SJCRH30 (cell line): ENCODE measurements around the gene NHLRC4. TPM values are rescaled to one million over a fixed set of nuclear protein-coding genes. Genes with fewer than 3 reads are reported as not detected.

Source experiments
- DNase-seq, 2 experiments: peaks; one replicate each; pipeline ENCODE4 v3.0.0-alpha.2; 2015 to 2020
- H3K27ac ChIP-seq: fragments of 250-450 bp; sonication (Bioruptor Pico); 2 replicates; pipeline ENCODE4 v1.5.1; 2020; ENCODE audit warnings: mild to moderate bottlenecking, moderate library complexity
- H3K27me3 ChIP-seq: fragments of 250-450 bp; sonication (Bioruptor Pico); 2 replicates; pipeline ENCODE4 v1.5.1; 2020; ENCODE audit warnings: mild to moderate bottlenecking, moderate library complexity
- H3K36me3 ChIP-seq: fragments of 250-450 bp; sonication (Bioruptor Pico); 2 replicates; pipeline ENCODE4 v1.5.1; 2020; ENCODE audit warnings: mild to moderate bottlenecking, moderate library complexity
- H3K4me1 ChIP-seq: fragments of 250-450 bp; sonication (Bioruptor Pico); 2 replicates; pipeline ENCODE4 v1.5.1; 2020; ENCODE audit warnings: mild to moderate bottlenecking, moderate library complexity
- H3K4me3 ChIP-seq: fragments of 250-450 bp; sonication (Bioruptor Pico); 2 replicates; pipeline ENCODE4 v1.5.1; 2020; ENCODE audit warnings: mild to moderate bottlenecking, moderate library complexity
- H3K9me3 ChIP-seq: fragments of 250-450 bp; sonication (Bioruptor Pico); replicated peaks from 2 replicates; pipeline ENCODE4 v1.5.1; 2020; ENCODE audit warnings: mild to moderate bottlenecking, moderate library complexity
- total RNA-seq: library from RNA; depleted of rRNA; stranded (reverse); fragments of >200 nt; shearing (Covaris generic); gene quantifications from 2 replicates; pipeline ENCODE4 v1.2.3, GENCODE V29; 2014; rRNA removed

Gene NHLRC4, protein sequence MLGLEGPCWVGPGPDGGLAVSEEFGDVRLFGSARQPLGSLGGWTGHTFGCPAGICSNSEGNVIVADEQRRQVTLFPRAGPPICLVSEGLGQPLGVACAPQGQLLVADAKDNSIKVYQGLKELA
- total RNA-seq = 0.08 TPM in 1 of 2 replicates, not detected in the other

DNA sequence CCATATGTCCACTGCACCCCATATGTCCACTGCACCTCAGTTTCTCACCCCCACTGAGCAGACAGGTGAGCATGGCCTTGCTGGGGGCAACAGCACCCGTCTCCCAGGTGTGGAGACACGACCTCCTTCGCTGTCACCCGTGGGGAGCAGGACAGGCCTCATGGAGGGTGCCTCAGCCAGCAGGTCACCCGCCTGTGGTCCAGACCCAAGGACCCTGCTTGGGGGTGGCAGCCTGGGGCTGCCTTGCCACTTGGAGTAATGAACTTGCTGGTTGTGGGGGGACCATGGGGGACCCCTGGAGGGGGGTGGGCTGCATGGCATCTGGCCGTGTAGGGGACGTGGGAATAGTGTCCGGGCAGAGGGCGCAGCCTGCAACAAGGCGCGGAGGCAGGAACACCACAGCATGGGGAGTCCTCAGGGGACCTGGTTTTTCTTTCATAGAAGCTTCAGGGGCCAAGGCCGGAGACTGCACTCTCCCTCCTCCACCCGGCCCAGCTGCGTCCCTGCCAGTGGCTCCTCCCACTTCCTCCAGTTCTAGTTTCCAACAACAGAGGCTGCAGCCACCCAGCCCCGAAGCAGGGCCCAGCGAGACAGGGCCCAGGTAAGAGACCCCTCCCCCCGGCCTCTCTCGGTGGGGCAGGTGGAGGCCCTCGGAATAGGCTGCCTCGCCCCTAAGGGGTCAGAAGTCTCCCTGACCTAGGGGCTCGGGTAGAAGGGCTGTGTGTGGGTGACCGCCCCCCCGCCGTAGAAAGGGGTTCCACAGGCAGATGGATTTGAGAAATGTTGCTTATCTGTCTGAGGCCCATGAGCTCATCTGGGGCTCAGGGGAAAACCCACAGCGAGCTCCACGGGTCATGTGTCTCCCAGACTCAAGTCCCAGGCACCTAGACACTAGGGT is at the start of gene NHLRC4:
NHLRC4 (plus strand) TSS at position 531 of the 898 bp plus-strand sequence. CDS start 1,043 bp downstream, outside the sequence.
- Histone ChIP-seq H3K36me3 (no peaks in the 10 kb centered on the region), H3K4me1 (peaks cover 34% of the 10 kb centered on the region), H3K27me3 (peaks cover 34% of the 10 kb centered on the region), H3K9me3 (no peaks in the 10 kb centered on the region), H3K4me3 (no peak within 1 kb of the TSS), H3K27ac (no peak within 1 kb of the TSS)
- DNase-seq = peak; percentile 65 to 67

DNA sequence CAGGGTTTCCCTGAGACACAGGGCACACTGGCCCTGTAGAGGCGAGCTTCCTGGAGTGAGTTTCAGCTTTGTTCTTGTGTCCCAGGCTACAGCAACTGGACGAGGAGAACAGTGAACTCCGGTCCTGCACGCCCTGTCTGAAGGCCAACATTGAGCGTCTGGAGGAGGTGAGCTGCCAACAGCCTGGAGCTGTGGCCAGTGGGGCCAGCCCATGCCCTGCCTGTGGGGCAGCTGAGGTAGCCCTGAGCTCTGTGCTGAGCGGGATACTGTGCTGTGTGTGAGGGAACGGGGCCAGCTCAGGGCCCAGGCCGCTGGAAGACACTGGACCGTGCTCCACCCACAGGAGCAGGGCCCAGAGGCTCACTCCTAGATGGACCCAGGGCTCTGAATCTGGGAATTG is 47.9 kb upstream of the NHLRC4 start:
- H3K4me3 ChIP-seq = no peak overlapping the region
- DNase-seq = no peak
- H3K36me3 ChIP-seq = peaks cover 14% of the 10 kb centered on the region; the same call in 1 of the 2 replicates
- no peak overlapping the region for H3K27ac ChIP-seq
- no peaks in the 10 kb centered on the region for H3K4me1 ChIP-seq
- no peaks in the 10 kb centered on the region for H3K9me3 ChIP-seq
- H3K27me3 ChIP-seq = no peaks in the 10 kb centered on the region

DNA sequence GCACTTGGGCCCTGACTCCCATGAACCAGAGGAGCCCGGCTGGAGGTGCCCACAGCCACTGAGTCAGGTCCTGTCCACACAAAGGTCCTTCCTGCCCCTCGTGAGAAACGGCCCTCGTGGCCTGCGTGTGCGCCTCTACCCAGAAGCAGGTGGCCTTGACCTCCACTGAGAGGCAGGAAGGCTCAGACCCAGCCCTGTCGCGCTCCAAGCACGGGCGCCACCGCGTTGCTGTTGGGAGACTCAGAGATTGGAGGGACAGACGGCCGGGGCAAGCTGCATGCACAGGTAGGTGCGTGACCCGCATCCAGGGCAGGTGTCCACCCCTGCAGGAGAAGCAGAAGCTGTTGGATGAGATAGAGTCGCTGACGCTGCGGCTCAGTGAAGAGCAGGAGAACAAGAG is 47.4 kb upstream of the NHLRC4 start:
- Histone ChIP-seq H3K4me1 (no peaks in the 10 kb centered on the region), H3K36me3 (peaks cover 14% of the 10 kb centered on the region; the same call in 1 of the 2 replicates), H3K4me3 (no peak overlapping the region), H3K27me3 (no peaks in the 10 kb centered on the region), H3K9me3 (no peaks in the 10 kb centered on the region), H3K27ac (no peak overlapping the region)
- DNase-seq = no peak

DNA sequence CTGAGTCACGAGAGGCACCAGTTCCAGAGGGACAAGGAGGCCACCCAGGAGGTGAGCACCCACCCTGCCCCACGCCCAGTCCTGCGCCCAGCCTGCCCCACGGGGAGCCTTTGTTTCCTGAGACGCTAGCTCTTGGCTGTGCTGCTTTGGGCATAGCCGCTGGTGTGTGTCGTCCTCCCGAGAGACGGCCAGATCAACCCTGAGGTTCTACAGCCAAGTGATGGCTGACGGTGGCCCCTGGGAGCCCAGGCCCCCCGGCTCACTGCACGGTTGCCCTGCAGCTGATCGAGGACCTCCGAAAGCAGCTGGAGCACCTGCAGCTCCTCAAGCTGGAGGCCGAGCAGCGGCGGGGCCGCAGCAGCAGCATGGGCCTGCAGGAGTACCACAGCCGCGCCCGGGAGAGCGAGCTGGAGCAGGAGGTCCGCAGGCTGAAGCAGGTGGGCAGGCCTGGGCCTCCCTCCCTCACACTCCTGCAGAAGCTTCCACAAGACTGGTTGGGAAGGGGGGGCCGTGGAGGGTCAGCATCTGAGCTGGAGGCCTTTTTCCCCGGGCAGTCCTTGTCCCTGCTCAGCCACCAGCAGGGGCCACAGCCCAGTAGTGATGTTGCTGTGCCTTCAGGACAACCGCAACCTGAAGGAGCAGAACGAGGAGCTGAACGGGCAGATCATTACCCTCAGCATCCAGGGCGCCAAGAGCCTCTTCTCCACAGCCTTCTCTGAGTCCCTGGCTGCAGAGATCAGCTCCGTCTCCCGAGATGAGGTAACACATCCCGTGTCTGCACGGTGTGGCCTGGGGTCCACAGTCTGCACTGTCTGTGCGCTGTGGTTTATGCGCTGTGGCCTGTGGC is 46.7 kb upstream of the NHLRC4 start:
- no peak for DNase-seq
- Histone ChIP-seq H3K36me3 (peaks cover 14% of the 10 kb centered on the region; the same call in 1 of the 2 replicates), H3K4me3 (no peak overlapping the region), H3K27ac (no peak overlapping the region), H3K4me1 (no peaks in the 10 kb centered on the region), H3K9me3 (no peaks in the 10 kb centered on the region), H3K27me3 (no peaks in the 10 kb centered on the region)

DNA sequence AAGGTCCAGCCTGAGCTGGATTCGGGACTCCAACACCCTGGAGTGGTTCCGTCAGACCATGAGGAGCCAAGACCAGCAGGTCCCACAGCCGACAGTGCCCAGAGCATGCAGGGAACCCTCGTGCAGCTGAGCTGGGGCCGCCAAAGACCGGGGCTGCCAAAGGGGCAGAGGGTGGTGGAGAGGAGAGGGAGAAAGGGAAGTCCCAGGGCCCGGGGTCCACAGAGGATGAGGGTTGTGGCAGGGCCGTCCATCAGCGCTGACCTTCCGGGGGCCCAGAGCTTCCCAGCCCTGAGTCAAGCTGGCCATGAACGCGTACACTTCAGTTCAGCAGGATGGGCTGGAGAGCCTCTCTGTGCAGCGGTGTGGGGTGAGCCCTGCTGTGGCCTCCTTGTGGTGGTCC is 46.0 kb upstream of the NHLRC4 start:
- H3K36me3 ChIP-seq = peaks cover 13% of the 10 kb centered on the region; the same call in 1 of the 2 replicates
- H3K9me3 ChIP-seq = no peaks in the 10 kb centered on the region

DNA sequence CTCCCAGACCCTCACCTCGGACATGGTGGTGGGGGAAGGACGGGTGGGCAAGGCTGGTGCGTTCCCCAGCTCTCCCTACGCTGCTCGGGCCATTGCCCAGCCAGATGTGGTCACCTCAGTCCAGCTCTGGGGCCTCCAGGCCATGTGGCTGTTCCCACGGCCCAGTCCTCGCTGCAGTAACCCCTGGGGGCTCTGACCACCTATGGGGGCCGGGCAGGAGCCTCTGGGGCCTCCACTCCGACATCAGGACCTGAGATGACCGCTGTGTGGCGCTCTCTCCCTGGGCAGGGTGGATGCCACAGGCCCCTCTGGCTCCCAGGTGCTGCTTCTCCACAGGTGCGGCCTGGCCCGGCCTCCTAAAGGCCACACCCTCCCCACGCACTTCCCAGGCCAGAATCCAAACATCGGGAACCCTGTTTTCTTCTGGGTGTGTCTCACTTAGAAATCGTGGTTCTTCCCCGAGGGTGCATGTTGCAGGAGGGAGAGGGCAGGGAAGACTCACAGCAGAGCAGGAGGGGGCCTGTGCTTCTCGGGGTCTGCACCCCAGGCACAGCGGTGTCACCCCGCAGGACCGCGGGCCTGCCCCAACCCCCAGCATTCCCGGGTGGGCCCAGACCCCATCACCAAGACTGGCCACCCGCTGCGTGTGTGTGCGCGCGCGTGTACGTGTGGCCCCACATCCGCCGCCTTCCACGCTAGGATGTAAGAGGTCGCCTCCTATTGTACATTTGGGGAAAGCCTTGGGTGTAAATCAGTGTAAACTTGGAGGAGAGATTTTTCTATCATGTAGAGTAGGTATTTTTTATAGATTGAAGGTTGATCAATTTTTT is 45.2 kb upstream of the NHLRC4 start:
- no peaks in the 10 kb centered on the region for H3K9me3 ChIP-seq
- H3K4me3 ChIP-seq = no peak overlapping the region
- no peak for DNase-seq
- H3K27ac ChIP-seq = no peak overlapping the region
- peaks cover 5% of the 10 kb centered on the region; the same call in 1 of the 2 replicates for H3K4me1 ChIP-seq
- peaks cover 7% of the 10 kb centered on the region; the same call in 1 of the 2 replicates for H3K36me3 ChIP-seq
- no peaks in the 10 kb centered on the region for H3K27me3 ChIP-seq

More for the DNA sequence above, 46.0 kb upstream of the NHLRC4 start:
- no peak for DNase-seq
- no peak overlapping the region for H3K4me3 ChIP-seq
- no peaks in the 10 kb centered on the region for H3K27me3 ChIP-seq
- no peak overlapping the region for H3K27ac ChIP-seq
- peaks cover 2% of the 10 kb centered on the region; the same call in 1 of the 2 replicates for H3K4me1 ChIP-seq

DNA sequence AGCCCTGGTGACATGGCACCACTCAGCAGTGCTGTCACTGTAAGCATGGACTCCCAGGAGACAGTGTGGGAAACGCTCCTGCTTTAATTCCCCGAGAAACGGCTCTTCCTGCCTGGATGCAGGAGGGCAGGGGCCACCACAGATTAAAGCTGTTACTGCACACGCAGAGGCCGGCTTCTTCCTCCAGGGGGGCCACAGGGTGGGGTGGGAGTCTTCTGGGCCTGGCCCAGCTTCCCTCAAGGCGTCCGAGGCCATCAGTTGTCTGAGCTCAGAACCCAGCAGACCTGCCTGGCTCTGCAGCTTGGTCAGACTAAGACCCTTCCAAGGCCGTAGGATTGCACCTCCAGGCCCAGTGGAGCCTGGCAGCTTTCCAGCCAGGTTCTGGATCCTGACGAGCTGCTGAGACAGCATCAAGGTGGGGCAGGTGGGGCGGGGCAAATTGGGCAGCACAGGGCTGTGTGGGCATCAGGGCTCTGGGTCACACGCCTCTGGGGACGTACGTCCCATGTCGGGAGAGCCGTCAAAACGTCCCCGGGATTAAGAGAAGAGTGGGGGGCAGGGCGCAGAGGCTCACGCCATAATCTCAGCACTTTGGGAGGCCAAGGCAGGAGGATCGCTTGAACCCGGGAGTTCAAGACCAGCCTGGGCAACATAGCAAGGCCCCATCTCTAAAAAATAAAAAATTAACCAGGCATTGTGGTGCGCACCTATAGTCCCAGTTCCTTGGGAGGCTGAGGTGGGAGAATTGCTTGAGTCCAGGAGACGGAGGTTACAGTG is 44.3 kb upstream of the NHLRC4 start:
- no peak for DNase-seq
- no peaks in the 10 kb centered on the region for H3K9me3 ChIP-seq
- H3K4me3 ChIP-seq = no peak overlapping the region
- no peak overlapping the region for H3K27ac ChIP-seq
- H3K4me1 ChIP-seq = peaks cover 5% of the 10 kb centered on the region; the same call in 1 of the 2 replicates
- H3K36me3 ChIP-seq = 0 out of 2 replicates have a peak, but pooled peaks cover 5% of the 10 kb centered on the region
- no peaks in the 10 kb centered on the region for H3K27me3 ChIP-seq

DNA sequence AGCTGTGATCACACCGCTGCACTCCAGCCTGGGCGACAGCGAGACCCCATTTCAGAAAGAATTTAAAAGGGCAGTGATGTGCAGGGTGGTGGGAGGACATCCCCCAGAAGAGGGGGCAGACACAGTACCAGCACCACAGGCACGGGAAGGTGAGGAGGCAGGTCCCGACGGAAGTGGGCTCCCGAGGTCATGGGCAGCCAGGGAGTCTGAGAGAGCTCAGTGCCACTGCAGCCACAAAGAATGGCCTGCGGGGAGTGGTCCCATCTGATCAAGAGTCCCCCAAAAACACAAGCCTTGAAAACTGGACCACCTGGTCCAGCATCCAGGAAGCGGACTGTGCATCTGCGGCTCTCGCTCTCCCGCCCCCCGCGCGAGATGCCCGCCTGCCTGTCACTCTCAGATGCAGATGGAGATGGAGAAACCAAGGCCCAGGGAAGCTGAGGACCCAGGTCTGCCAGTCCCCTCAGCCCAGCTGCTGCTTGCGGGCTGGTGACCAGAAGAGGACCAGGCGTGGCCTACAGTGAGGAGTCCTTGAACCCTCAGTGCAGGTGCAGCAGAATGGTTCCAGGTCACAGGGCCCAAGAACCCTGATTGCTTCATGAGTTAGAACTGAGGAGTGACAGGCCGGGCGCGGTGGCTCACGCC is 43.6 kb upstream of the NHLRC4 start:
- Histone ChIP-seq H3K36me3 (0 out of 2 replicates have a peak, but pooled peaks cover 5% of the 10 kb centered on the region), H3K4me3 (no peak overlapping the region), H3K27me3 (no peaks in the 10 kb centered on the region), H3K9me3 (no peaks in the 10 kb centered on the region), H3K27ac (no peak overlapping the region), H3K4me1 (peaks cover 5% of the 10 kb centered on the region; the same call in 1 of the 2 replicates)
- DNase-seq = no peak

DNA sequence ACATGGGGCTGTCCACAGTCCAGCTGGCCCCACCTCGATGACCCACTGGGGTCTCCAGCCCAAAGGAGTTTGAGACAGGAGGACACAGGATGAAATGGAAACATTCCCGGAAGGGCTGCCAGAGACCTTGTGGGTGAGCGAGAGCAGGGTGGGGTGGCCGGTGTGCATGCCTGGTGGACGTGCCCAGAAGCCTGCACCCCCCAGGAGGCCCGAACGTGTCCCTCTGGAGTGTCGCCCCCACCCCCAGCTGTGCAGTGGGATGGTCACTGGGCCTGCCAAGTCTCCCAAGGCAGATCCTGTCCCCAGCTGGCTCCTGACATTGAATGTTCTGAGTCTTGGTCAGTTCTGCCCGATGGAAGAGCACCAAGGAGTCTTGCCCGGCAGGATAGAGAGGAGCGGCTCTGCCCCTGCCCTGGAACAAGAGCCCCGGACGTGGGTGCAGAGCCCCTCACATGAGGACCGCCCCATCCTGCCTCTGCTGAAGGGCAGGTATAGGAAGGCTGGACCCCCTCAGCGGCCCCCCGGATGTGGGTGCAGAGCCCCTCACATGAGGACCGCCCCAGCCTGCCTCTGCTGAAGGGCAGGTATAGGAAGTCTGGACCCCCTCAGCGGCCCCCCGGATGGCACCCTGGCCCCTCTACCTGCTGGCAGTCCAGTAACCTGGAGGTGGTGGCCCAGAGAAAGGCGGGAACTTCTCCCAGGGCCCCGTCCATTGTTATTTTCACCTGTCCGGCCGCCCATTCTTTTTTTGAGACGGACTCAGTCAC is 42.3 kb upstream of the NHLRC4 start:
- peaks cover 11% of the 10 kb centered on the region for H3K4me1 ChIP-seq
- no peaks in the 10 kb centered on the region for H3K9me3 ChIP-seq
- no peaks in the 10 kb centered on the region for H3K27me3 ChIP-seq
- H3K27ac ChIP-seq = no peak overlapping the region
- no peak overlapping the region for H3K4me3 ChIP-seq
- DNase-seq = no peak
- 0 out of 2 replicates have a peak, but pooled peaks cover 5% of the 10 kb centered on the region for H3K36me3 ChIP-seq

DNA sequence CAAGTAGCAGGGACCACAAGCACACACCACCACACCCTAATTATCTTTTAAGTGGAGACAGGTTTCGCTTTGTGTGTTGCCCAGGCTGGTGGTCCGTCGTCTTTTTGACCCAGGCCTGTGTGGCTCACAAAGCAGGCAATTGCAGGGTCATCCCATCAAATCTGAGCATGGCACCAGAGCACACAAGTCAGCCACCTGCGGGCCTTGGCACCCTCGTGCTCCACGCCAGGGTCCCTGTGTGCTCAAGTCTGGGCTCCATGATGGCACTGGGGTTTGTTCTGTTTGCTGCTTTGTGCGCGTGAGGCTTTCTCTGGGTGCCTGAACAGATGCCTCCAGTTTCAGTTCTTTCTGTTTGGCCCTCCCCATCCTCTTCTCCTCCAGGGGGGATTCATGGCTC is 41.7 kb upstream of the NHLRC4 start:
- H3K36me3 ChIP-seq = 0 out of 2 replicates have a peak, but pooled peaks cover 5% of the 10 kb centered on the region
- H3K4me3 ChIP-seq = no peak overlapping the region
- H3K4me1 ChIP-seq = peaks cover 15% of the 10 kb centered on the region
- no peak overlapping the region for H3K27ac ChIP-seq
- no peak for DNase-seq
- no peaks in the 10 kb centered on the region for H3K9me3 ChIP-seq
- no peaks in the 10 kb centered on the region for H3K27me3 ChIP-seq

DNA sequence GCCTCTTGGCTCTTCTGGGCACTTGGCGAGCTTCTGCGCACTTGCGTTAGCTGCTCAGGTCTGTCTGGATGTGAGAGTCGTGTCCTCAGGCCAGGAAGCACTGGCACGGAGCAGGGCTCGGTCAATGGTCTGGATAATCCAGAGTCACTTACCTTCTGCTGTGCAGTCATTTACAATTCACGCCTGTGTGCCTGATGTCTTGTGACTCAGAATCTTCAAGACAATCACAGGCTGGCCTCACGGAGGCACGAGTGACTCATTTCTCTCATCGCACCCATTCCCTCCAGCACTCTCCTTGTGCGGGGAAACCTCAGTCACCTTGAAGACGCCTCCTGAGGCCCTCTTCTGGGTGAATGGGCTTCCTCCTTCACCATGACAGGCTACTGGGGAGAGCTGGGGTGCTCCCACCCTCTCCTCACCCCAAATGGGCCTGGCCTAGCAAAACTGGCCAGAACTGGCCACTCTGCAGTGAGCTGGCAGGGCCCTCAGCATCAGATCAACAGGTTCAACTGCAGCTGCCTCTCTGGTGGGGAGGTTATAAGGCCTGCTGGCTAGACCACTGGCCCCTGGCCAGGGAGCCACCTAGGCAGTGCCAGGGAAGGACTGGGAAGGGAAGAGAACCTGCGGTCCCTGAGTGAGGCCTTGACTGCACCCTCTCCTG is 41.2 kb upstream of the NHLRC4 start:
- H3K9me3 ChIP-seq = no peaks in the 10 kb centered on the region
- DNase-seq = no peak
- H3K27ac ChIP-seq = peak overlapping the region; percentile 97; the same call in 1 of the 2 replicates
- H3K4me1 ChIP-seq = peaks cover 15% of the 10 kb centered on the region
- H3K4me3 ChIP-seq = peak overlapping the region; percentile 91
- H3K36me3 ChIP-seq = 0 out of 2 replicates have a peak, but pooled peaks cover 4% of the 10 kb centered on the region
- no peaks in the 10 kb centered on the region for H3K27me3 ChIP-seq
